OCI-M2 (cell line): ENCODE measurements around the gene MTUS2.
"Not testable (repeated sequence)": the region's sequence is repeated elsewhere in the genome, so short reads cannot be mapped to it uniquely, and the experiment has no call there.

ENCODE experiments used
- DNase-seq: peaks from one replicate; lab custom pipeline; 2025; ENCODE audit not compliant: unreplicated experiment; lab: John Stamatoyannopoulos, UW

The MTUS2 gene

DNA sequence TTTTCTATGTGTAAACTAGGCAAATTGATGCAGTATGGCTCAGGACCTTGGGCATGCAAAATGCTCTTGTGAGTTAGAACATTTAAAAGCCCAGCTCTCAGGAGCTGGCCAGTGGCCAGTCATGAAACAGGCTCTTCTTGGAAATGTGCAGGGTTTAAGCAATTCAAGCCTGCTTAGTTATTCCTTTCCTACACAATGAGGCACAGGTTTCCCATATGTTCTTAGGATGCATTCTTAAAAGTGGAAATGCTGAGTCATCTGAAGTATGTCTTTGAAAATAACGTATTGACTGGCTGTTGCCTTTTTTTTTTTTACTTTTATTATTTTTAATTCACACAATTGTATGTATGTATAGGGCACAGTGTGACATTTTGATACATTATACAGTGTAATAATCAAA, 474.7 kb downstream of the MTUS2 start:
- DNase-seq, result no peak

DNA sequence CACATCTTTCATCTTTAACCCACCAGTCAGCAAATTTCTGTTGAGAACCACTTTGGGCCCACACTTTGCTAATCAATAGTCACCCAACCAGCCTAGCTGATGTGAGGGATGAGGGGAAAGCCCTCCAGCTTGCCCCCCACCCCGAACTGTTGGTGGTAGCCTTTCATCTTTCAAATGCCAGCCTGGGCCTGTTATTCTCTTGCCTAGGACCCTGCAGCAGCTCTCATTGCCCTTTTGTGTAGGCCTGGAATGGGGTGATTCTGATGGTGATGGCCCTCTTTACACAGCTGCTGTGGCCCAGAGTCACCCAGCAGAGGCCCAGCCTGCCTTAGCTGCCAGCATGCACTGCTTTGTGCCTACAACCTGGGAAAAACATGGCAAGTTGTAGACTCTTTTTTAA, 480.9 kb downstream of the MTUS2 start:
- no peak for DNase-seq

DNA sequence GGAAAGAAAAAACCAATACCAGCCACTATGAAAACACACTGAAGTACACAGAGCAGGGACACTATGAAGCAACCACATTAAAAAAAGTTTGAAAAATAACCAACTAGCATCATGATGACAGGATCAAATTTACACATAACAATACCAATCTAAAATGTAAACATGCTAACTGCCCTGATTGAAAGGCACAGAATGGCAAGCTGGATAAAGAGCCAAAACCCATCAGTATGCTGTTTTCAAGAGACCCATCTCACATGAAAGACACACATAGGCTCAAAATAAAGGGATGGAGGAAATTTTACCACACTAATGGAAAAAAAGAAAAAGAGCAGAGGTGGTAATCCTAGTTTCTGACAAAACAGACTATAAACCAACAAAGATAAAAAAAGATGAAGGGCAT, 484.0 kb downstream of the MTUS2 start:
- no peak for DNase-seq

DNA sequence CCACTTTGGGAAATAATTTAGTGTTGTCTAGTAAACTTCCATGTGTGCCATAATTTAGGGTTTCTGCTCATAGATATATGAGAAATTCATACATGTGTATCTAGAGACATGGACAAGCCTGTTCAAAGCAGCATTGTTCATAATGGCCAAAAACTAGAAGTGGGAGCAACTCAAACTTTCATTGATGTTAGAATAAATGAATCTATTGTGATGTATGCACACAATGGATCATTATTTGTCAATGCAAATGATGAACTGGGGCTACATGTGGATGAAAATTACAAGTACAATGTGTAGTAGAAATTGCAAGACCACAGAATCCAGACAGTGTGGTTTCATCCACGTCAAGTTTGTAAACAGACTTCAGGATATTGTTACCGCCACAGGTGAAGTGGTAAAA, 490.7 kb downstream of the MTUS2 start:
- no peak for DNase-seq

DNA sequence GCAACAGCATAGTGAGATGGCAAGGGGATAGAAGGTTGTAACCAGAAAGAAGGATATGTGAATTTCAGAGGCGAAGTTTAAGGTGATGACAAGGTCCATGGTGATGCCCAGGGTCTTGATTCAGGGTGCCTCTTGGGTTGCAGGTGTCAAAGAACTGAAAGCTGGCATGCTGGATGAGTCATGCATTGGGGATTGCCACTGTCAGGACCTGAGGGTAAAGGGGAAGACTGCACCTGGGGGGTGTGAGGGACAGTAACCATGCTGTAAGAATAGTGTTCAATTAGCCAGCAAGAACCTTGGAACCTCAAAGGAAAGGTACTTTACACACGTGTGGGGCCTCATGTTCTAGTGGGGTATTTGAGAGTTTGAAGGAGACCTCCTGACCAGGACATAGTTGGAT, 495.7 kb downstream of the MTUS2 start:
- DNase-seq, result no peak

DNA sequence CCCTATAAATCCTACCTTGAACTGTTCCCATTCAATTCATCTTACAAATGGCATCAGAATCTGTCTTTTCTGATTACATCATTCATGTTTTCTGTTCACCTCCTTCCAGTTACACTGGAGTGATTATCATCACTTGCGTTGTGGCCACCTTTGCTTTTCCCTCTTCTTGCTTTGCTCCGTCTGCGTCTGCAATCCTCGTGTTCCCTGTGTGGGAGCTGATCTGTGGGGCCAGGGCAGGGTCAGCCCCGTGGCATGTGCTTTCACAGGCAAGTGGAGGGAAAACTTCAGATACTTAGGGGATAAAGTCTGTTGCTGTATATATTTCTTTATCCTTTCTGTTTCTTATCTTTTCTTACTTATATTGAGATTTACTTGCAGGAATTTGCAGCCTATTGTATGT, 497.7 kb downstream of the MTUS2 start:
- DNase-seq, result no peak

DNA sequence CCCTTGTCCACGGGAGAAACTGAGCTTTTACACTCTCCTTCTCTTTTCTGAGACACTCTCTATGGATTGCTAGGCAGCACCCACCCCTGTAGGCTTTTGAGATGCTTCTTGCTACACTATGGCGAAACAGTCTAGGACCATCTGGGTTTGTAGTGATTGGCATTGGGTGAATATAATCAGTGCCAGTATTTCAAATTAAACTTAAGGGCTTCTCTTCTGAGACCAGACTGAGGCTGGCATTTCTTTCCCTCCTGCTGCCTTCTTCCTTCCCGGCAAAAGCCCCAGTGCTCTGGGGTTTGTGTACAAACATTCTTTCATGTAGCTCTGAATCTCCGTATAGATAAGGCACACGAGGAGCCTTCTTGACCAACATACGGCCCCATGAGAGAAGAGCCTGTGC, 498.6 kb downstream of the MTUS2 start:
- DNase-seq, result no peak

DNA sequence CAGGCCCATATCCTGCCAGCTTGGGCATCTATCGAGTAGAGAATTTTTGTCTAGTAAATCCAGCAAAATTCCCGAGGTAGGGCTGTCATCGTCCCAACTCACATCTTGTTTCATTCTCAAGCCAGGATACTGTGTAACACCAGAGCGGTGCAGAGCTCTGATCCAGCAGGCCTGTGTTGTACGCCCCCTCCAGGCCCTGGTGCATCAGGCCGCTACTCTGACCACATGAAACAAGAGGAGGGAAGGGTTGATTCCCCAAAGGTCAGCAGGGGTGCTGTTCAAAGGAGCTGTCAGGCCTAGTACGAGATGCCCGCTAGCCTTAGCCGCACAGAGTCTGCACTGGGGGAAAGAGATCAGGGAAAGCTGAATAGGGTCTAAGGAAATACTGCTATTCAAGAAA, 499.3 kb downstream of the MTUS2 start:
- no peak for DNase-seq

DNA sequence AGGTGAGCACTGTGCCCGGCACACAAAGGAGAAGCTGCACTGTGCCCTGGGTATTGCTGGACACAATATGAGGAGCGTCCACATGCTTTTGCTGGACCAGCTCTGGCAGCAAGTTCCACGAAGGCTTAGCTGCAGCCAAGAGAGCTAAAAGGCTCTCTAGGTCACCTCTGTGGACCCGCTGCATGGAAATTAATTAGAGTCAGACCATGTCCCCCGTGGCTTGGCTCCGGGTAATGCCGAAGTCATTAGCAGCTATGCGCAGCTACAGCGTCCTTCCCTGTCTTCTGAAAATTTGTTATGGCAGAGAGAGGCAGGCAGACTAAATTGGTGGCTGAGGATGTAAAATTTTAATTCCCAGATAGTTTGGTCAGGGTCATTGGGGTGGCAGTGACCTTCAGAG, 503.8 kb downstream of the MTUS2 start:
- DNase-seq, result no peak

DNA sequence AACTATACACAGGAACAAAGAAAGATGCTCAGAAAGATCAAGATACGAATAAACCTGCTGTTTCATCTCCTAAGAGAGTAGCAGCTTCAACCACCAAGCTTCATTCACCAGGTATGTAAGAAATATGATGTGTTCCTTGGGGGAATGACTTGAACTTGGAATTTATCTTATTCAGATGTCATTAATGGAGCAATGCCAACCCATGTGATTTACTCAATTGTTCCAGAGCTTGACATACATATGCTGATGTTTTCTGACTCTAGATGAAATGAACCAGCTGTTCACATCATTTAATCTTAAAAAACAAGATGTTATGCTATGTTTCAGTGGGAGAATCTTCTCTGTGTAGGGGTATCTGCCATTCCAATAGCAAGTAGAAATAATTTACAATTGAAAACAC, 504.5 kb downstream of the MTUS2 start:
- no peak for DNase-seq

DNA sequence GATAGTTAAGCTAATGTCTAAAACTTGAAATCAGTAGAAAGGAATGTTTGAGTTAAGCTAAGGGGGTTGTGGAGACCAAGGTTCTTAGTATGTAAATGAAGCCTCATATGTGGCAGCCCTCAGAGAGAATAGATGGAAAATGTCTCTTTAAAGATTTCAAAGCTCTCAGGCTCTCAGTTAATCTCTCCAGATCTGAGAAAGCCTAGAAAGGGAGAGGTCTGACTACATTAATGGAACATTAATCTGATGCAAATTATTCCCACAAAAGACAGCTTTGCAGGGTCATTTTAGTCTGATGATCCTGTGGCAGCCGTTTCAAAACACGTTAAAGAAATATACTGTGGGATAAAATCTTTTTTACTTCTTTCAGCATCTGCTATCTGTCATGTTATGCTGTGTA, 508.4 kb downstream of the MTUS2 start:
- no peak for DNase-seq

DNA sequence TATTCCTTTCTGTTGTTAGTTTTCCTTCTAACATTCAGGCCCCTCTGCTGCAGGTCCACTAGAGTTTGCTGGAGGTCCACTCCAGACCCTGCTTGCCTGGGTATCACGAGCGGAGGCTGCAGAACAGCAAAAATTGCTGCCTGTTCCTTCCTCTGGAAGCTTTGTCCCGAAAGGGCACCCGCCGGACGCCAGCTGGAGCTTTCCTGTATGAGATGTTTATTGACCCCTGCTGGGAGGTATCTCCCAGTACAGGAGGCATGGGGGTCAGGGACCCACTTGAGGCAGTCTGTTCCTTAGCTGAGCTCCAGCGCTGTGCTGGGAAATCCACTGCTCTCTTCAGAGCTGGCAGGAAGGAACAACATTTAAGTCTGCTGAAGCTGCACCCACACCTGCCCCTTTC, 516.2 kb downstream of the MTUS2 start:
- DNase-seq, result no peak

DNA sequence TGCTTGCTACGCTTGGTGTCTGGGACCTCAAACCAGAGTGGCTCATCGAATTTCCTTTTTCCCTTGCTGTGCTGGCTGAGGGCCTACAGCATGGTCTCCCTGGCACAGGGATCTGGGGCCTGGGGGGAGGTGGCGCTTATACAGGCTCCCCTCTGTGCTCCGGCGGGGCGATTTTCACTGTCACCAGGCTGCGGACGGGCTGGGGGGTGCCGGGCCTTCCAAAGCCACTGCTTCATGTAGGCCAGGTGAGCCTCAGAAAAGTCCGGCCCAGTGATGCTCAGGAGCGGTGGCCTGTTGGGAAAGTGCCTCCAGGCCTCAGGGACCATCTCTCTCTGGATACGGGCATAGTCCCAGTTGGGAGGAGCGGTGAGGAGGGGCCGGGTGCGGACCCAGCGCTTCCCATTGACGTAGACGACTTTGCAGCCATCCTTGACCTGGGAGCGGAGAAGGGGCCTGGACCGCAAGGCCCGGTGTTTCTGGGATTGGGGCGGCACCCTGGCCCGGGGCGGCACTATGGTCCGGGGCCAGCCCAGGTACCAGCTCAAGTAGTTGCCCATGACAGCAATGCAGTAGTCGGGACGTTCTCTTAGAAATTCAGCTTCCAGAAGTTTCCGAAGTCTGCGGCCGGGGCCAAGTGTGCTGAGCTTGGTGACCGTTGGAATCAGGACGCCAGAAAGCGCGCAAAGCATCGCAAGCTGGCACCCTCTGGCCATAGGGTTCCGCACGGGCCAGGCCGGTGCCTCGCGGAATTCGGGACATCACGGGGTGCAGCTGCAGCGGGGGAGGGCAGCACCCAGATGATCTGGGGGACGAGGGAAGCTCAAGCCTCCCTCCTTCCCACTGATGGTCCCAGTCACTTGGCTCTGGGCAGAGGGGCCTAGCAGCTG, 519.5 kb downstream of the MTUS2 start:
- DNase-seq, result no peak

DNA sequence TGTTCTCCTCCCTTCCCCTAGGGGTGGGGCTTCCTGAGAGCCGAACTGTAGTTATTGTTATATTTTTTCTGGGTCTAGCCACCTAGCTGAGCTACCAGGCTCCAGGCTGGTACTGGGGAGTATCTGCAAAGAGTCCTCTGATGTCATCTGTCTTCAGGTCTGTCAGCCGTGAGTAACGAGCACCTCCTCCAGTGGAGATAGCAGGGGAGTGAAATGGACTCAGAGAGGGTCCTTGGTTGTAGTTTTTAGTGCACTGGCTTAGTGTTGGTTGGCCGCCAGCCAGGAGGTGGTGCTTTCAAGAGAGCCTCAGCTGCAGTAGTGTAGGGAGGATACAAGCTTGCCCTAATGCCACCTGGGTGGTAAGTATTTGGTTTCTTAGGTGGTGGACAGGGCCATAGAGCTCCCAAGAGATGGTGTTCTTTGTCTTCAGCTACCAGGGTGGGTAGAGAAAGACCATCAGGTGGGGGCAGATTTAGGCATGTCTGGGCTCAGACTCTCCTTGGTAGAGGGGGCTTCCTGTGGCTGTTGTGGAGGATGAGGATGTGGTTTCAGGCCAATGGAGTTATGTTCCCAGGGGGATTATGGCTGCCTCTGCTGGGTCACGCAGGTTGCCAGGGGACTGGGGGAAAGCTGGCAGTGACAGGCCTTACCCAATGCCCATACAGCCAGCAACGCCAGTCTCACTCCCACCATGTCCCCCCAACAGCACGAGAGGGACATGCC, 525.9 kb downstream of the MTUS2 start:
- not testable (repeated sequence) for DNase-seq

DNA sequence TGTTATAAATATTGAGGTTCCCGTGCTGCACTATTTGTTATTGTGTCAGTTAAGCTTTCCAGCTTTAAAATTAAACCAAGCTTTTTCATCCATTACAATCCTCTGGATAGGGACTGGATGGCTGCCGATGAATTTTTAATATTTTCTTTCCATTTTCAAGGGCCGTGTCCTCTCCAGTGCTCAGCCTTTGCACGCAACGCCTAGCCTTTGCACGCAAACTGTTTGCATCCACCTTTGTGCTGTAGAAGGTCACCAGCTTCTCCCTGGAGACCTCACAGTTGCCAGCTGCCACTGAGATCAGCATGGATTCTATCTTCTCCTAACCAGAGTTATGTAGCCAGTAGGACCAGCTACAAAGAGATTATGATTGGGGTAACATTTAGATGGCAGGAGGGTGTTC, 534.9 kb downstream of the MTUS2 start:
- DNase-seq, result no peak

DNA sequence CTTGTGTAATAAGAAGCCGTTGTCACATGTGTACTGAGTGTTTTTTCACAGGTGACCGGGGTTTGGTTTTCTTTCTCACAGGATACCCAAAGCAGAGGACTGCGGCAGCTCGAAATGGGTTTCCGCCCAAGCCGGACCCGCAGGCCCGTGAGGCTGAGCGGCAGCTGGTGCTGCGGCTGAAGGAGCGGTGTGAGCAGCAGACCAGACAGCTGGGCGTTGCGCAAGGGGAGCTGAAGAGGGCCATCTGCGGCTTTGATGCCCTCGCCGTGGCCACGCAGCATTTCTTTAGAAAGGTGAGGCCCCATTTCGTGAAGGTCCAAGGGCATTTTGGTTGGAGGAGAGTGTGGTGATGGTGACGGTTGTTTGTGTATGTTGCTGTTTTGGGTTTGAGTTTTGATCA, 539.0 kb downstream of the MTUS2 start:
- DNase-seq, result no peak

DNA sequence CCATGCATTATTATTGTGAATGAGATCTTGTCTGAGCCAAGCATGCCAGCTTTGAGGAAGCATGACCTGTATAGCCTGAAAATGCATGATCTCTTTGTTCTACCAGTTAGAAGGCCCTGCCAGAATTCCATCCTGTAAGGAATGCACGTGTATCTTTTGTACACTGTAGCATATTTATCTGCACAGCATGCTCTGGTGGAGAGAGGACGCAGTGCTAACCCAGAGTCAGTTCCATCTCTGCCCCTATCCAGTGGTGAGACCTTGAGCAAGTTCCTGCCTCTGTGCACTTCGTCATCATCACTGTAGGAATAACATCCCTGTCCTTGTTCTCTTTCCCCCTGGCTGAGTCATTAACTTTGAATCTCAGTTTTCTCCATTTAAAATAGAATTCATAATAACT, 541.6 kb downstream of the MTUS2 start:
- DNase-seq, result no peak

DNA sequence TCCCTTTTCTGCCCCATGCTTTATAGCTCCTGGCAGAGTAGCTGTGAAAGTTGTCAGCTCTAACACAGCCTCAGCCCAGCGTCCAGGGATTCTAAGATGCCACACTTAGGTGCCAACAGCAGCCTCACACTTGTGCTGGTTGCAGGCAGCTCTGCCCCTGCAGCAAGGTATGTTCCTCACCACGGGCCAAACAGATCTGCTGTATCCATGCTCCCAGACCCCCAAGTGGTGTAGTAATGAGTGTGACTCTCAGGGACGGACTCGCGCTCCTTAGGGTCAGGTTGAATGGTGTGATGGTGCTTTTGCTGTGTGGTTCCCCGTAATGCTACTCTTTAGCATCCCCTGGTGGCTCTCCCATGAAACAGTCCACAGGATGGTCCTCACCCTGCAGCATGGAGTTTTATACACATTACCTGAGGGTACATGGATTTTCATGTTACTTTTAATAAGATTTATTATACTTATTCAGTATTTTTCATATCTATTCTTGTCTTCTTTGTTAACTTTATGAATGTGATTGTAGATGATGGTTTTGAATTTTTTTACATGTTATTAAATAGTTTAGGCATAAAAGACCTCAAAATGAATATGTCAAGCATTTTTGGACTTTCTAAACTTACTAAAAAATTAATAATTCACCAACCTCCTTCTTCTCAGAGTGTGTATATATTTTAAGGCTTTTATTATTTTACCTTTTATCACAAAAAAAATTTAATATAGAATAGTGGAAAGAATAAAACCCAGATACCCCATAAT, 542.9 kb downstream of the MTUS2 start:
- no peak for DNase-seq

DNA sequence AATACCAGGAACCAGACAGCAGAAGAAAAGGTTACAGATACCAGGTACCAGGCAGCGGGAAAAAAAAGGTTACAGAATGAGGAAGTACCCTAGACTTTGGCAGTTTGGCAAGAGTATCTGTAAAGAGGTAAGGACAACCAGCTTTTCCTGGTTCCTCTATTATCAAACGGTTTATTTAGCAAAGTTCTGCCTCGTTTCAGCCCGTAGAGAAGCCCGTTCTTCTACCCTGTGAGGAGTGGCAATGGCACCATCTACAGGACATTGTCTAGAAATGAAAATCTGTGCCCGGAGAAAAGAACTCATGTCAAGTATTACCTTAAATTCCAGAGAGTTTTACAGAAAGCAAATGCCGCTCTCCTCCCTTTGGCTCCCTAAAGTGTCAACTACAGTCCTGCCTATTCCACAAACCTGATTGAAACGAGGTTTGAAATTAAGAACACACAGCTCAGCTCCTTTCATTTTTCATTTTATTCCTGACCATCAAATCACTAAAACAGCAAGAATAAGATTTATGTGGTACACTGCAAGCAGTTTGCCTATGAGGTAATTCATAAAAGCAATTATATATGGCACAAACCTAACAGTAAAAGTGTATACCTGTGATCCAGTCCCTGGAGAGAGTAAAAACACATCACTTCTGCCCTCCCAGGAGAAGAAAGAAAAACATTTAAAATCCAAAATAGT, 549.1 kb downstream of the MTUS2 start:
- no peak for DNase-seq

DNA sequence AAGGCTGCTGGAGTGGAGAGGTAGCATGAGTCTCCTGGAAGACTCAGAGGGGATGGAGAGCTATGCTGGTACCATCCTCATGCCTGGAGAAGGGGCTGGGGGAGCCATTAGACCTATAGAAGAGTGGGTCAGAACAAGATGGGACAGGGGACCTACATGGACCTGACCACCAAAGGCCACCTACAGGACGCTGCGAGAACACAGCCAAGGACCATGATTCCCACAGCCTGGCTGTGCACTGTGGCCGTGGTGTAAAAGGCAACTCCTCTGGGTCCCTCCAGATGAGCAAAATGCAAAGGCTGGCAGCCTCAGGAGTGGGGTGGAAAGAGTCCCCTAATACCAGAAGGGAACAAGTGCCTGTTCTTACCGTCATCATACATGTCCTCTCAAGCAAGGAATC, 559.1 kb downstream of the MTUS2 start:
- DNase-seq, result no peak

DNA sequence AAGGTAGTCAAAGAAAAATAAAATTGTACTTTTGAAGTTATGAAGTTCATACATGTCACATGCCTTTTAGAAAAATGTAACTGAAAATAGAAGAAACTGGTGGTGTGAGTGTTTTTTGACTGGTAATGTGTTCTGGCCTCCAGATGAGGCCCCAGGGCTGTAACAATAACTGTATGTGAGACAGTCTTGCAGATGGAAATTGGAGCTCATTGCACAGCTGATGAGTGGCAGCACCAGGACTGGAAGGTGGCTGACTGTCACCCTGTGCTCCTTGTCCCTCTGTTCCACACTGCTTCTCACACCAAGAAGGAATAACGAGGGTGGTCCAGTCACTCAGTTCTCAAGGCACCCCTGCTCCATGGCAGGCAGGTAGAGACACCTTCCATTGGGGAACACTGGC, 559.7 kb downstream of the MTUS2 start:
- DNase-seq, result no peak
